NCI-H1092 (cell line): ENCODE data around the gene ANKRD39.
"Not testable (repeated sequence)": the region's sequence is repeated elsewhere in the genome, so short reads cannot be mapped to it uniquely, and the experiment has no call there.

Experiments used
- DNase-seq: peaks from one replicate; lab custom pipeline; 2025; lab: John Stamatoyannopoulos, UW

ANKRD39 gene

DNA sequence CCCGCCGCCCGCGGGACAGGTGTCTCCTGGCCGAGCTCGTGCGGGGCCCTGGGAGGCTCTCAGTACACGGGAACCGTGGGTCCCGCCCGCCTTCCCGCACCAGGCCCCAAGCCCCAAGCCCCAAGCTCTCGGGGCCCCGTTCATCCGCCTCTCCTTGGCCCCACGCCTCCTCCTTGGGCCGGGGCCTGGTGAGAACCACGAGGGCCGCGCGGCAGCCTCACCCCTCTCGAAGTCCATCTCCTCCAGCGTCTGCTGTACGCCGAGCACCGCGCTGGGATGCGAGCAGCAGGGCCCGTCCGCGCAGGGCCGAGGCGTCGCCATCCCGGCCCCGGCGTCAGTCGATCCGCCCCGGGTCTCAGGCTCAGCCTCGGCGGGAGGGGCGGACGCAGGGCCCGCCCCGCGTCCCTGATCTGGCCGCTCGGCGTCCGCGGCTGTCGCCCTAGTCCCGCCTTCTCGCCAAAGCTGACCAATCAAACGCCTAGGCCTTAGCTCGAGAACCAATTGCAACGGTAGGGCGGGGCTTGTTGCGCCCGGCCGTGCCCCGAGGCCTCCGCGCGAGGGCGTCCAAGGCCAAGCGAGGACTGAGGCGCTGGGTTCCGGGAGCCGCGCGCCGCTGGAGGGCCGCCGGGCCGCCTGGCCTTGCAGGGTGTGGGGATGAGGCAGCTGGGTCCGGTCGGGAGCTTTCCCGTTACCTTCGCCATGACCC is at the start of gene ANKRD39:
ANKRD39 (minus strand) TSS at position 350 of the 706 bp plus-strand sequence; CDS start at position 321, 29 bp downstream.
- DNase-seq = peak; percentile 95

DNA sequence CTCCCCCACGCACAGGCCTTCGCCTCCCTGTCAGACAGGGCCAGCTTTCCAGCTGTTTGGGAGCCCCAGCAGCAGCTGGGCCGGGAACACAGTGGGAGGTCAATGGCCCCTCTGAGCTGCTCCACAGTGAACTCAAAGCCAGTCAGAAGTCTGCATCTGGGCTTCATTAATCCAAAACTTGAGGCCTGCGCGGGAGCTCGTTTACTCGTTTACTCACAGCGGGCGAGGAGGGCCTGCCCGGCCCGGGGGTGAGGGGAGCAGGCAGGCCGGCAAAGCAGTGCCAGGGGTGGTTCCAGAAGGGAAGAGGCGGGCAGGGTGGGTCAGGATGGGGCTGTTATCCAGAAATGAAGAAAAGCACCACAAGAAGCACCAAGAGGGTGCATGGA is 48.9 kb upstream of the ANKRD39 start:
- no peak for DNase-seq

GRCh38 chr2:96903815-96904214 is 46.0 kb upstream of the ANKRD39 start:
- no peak for DNase-seq

- no peak for DNase-seq
These were observed 45.5 kb upstream of the ANKRD39 start for GRCh38 chr2:96903318-96903717.

DNA sequence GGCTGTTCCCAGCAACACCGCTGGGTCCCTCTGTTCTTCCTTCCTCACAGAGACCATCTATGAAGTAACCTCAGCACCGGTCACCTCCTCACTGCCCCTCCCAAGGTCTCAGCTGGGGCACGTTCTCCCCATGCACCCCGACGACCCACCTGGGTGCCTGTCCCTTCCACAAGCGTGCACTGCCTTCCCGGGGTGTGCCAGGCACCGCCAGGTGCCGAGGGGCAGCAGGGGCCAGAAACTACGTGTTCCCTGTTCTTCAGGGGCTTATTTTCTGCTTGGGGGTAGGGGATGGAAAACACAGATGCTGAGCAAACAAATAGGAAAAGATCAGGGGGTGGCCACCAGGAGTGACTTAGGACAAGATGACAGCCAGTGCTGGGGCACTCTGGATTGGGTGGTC is 42.4 kb upstream of the ANKRD39 start:
- DNase-seq = no peak

DNA sequence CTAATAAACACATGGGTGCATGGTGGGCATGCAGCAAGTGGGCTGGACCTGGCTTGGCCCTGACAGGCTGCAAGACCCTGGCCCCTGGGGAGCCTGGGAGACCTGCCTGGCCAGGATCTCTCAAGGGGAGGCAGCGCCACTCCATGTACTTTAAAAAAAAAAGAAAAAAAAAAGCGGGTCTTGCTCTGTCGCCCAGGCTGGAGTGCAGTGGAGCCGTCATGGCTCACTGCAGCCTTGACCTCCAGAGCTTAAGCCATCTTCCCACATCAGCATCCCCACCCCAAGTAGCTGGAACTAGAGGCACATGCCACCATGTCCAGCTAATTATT is 41.6 kb upstream of the ANKRD39 start:
- no peak for DNase-seq

- DNase-seq = no peak
These were observed 41.0 kb upstream of the ANKRD39 start for GRCh38 chr2:96898641-96899412.

DNA sequence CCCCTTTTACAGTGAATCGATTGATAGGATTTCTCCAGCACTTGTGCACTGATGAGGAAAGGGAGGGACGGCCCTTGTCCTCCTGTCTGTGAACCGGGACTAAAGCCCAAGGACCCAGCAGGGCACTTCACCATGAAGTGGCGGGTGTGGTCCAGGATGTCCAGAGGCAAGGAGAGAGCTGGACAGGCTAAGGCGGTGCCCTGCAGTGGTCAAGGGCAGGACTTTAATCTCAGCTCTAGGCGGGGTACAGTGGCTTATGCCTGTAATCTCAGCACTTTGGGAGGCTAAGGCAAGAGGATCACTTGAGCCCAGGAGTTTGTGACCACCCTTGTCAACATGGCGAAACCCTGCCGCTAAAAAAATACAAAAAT is 40.3 kb upstream of the ANKRD39 start:
- no peak for DNase-seq

GRCh38 chr2:96897491-96898134 is 39.8 kb upstream of the ANKRD39 start:
- no peak for DNase-seq

DNA sequence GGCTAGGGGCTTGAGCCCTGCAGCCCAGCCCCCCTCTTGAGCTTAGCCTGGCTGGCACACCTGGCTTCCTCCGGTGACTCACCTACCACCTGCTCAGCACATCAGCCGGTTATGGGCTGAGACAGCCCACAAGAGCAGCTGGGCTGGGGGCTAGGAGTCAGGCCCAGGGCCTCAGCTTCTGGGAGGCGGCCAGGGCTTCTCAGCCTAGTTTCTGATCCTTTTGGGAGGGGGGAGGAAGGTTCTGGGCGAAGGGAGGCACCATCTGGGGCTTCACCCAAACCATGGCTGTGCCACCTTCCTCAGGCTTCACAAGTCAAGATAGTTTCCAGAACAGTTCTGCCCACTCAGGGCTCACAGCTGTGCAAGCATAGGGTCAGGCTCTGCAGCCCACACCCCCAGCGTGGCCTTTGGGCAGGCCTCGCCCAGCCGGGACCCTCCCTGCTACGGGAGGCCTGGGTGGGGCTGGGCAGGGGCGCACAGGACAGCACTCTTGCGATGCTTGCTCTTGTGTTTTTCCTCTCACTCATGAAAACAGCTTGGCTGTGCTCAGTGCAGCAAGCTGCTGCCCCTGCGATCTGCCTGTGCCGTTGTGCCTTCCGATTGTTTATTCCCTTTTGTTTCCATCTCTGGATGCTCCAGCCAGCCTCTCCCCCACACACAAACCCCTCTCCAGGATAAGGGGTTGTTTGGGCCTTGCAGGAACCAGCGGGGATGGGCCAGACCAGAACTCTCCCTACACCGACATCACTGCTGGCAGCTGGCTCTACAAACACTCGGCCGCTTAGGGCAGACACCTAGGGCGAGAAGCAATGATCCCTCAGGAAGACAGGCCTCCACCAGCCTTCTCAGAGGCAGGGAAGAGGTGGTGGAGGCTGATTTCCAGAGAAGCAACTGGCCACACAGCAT is 38.2 kb upstream of the ANKRD39 start:
- DNase-seq = no peak

DNA sequence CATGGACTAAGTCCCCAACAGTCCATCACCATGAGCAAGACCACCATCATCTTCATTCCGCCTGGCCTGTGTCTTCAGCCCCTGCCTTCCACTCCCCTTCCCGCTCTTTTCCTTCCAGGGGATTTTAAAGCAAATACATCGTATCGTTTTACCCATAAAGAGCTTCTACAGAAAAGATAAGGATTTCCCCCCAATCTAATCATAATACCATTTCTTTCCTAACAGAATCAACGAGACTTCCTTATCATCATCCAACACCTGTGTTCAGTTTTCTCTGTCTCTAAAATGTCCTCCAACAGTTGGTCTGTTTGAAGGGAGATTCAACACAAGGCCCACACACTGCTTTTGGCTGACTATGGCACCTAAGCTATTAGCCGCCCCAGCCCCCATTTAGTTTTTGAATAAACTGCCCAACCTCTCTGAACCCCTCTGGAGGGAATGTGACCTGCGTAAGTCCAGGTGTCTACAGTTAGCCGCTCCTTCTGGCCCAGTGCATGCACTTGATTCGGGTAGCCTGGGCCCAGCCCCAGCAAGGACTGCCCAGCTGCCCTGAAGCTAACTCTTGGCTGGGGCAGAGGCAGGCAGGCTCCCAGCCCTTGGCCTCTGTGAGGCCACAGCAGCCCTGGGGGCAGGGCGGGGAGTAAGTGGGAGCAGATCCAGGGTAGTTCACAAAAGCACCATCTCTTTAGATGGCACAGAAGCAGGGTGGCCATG is 37.4 kb upstream of the ANKRD39 start:
- no peak for DNase-seq

DNA sequence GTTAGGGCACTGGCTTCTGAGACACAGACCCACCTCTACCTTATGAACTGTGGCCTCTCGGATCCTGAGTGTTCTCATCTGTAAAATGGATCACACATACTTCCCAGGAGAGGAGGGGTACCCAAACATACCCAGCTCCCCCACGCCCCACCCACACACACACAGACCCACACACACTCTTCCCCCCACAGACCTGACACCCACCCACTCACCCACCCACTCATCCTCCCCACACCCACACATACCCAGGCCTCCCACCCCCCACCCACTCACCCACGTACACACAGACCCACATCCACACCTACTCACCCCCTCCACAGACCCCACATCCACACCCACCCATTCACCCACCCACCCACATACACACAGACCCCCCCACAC is 36.3 kb upstream of the ANKRD39 start:
- DNase-seq = no peak

DNA sequence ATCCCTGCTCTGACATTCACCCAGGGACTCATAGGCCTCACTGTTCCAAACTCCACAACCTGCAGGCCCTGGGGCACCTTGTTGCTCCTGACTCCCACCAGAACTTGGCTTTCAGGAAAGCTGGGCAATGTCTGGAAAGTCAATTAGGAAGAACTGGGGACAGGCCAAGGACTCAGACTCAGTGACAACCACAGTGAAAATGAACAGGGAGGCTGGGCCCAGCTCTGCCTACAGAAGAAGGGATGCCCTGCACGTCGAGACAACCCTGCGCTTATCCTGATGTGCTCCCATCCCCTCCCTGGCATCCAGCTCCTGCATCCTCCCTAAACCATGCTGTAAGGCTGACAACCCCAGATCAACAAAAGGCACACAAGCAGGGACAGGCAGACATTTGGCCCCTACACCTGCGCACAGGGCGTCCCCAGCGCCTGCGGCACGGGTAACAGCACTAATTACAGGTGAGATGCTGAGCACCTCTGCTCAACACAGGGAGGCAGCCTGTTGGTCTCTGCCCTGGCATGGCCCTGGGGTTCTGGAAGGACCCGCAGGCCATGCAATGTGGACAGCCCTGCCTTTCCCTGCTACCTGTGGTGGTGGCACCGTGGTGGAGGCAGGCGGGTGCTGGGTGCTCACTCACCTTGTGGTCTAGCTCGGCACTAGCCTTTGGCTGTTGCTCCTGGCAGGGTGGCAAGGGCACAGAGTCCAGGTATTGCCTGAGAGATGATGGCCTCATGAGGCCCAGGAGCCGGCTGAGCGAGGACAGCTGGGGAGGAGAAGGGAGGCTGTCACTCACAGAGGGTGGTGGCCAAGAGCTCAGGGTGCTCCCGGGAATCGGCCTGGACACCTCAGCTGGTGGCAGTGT is 35.7 kb upstream of the ANKRD39 start:
- DNase-seq = no peak

GRCh38 chr2:96891591-96892333 is 33.9 kb upstream of the ANKRD39 start:
- DNase-seq = no peak

DNA sequence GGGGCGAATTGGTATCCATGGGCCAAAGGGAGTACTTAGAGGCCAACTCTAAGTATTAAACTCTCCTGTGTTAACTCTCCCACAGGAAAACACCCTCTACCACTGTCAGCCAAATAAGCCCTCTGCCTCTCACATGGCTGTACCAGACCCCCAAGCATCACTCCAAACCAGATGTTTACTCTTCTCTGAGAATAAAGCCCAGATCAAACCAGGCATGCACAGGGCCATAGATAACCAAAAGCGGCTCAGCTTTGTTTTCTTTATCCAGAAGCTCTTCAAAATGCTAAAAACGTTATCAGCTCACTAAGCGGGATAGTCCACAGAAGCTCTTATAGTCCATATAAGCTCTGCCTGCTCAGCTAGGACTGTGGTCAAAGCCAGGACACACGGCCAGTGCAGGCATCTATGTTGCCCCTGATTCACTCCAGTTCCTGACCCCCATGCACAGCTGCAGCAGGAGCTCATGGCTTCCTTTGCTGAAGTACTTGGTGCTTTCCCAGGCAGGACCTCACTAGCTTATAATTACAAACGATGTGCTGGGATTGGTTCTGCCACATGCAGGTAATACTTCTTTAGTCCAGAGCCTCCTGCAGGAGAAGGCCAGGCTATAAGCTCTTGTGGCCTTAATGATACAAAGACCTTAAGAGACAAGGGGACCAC is 33.0 kb upstream of the ANKRD39 start:
- no peak for DNase-seq

- no peak for DNase-seq
These were observed 32.4 kb upstream of the ANKRD39 start for GRCh38 chr2:96890252-96890651.

- not testable (repeated sequence) for DNase-seq
These were observed 31.7 kb upstream of the ANKRD39 start for GRCh38 chr2:96889502-96889901.

DNA sequence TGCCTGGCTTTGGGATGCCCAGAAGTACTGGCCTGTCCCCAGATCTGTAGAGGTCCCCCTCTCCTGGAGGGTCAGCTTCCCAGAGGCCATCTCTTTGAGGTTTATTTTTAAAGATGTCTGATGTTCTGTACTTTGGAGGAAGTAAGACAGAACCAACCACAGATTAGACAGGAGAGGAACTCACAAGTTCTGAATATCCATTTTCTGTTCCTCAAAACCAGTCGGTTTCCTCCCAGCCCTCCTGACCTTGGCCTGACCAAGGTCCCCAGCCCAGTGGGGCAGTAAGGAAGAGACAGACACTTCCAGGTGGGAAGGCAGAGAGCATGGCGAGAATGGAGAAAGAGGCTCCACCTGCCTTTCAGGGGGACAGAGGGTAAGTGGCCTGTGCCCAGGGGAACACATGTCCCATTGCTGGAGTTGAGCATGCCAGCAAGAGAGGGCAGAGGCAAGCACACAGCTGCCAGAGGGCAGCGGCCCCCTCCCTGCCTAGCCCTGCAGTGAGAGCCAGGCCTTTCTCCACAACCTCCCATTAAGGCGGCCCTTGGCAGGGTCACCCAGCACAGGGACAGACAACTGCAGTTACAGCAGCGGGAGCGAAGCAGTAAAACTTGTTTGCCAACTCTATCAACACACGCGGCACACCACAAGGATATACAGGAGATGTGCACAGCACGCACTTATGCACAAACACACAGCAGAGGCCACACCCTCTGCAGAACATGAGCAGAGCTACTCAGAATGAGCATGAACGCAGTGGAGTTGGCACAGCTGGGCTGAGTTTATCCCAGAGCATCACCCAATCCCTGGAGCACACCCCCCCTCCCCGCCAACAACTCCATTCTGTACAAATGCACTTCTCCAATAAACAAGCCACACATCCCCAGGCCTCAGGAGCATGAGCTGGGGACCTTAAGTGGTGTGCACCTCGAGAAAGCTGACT is 30.5 kb upstream of the ANKRD39 start:
- no peak for DNase-seq
